BE2C (cell line): ENCODE measurements around the gene IQUB.
"Not testable (repeated sequence)": the region's sequence is repeated elsewhere in the genome, so short reads cannot be mapped to it uniquely, and the experiment has no call there.

Experiments
- DNase-seq: peaks from one replicate; pipeline ENCODE4 v3.0.0-alpha.2; 2020
- H3K27me3 ChIP-seq: fragments of 250-450 bp; sonication (Bioruptor Pico); 2 replicates; pipeline ENCODE4 v1.5.1; 2020; ENCODE audit warnings: mild to moderate bottlenecking
- H3K36me3 ChIP-seq: fragments of 250-450 bp; sonication (Bioruptor Pico); 2 replicates; pipeline ENCODE4 v1.5.1; 2020; ENCODE audit warnings: mild to moderate bottlenecking
- H3K4me1 ChIP-seq: fragments of 250-450 bp; sonication (Bioruptor Pico); 2 replicates; pipeline ENCODE4 v1.5.1; 2020
- H3K4me3 ChIP-seq: 2 replicates; pipeline ENCODE4 v1.5.1; 2011; ENCODE audit warnings: low read depth, low read length
- H3K9me3 ChIP-seq: fragments of 250-450 bp; sonication (Bioruptor Pico); 2 replicates; pipeline ENCODE4 v1.5.1; 2020
- TF ChIP-seq, protein P1 (sequence below): IDR thresholded peaks from 2 replicates; pipeline ENCODE4 v1.5.1; 2012; ENCODE audit warnings: mild to moderate bottlenecking, low read depth, low read length

Gene IQUB

DNA sequence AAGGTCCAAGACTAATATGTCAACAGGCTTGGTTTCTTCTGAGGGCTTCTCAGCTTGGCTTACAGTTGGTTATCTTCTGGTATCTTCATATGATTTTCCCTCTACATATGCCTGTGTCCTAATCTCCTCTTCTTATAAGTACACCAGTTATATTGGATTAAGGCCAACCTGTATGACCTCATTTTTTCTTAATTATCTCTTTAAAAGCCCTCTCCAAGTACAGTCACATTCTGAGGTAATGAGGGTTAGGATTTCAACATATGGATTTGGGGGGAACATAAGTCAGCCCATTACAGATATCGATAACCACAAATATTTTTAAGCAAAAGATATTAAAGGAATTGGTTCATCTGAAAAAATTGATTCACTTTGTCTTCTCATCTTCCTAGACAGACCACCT, 49.2 kb downstream of the IQUB start:
- no peaks in the 10 kb centered on the region for H3K36me3 ChIP-seq
- H3K9me3 ChIP-seq = no peaks in the 10 kb centered on the region
- H3K27me3 ChIP-seq = no peaks in the 10 kb centered on the region
- TF ChIP-seq, protein P1, sequence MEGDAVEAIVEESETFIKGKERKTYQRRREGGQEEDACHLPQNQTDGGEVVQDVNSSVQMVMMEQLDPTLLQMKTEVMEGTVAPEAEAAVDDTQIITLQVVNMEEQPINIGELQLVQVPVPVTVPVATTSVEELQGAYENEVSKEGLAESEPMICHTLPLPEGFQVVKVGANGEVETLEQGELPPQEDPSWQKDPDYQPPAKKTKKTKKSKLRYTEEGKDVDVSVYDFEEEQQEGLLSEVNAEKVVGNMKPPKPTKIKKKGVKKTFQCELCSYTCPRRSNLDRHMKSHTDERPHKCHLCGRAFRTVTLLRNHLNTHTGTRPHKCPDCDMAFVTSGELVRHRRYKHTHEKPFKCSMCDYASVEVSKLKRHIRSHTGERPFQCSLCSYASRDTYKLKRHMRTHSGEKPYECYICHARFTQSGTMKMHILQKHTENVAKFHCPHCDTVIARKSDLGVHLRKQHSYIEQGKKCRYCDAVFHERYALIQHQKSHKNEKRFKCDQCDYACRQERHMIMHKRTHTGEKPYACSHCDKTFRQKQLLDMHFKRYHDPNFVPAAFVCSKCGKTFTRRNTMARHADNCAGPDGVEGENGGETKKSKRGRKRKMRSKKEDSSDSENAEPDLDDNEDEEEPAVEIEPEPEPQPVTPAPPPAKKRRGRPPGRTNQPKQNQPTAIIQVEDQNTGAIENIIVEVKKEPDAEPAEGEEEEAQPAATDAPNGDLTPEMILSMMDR = no peak
- DNase-seq = no peak
- H3K4me3 ChIP-seq = no peak overlapping the region
- peaks cover 11% of the 10 kb centered on the region for H3K4me1 ChIP-seq

- H3K36me3 ChIP-seq = no peaks in the 10 kb centered on the region
- H3K9me3 ChIP-seq = no peaks in the 10 kb centered on the region
- H3K4me1 ChIP-seq = peaks cover 11% of the 10 kb centered on the region
- DNase-seq = no peak
- H3K27me3 ChIP-seq = no peaks in the 10 kb centered on the region
- H3K4me3 ChIP-seq = no peak overlapping the region
- TF ChIP-seq, protein P1 = no peak
Measured at GRCh38 chr7:123484199-123484598, 50.2 kb downstream of the IQUB start.

DNA sequence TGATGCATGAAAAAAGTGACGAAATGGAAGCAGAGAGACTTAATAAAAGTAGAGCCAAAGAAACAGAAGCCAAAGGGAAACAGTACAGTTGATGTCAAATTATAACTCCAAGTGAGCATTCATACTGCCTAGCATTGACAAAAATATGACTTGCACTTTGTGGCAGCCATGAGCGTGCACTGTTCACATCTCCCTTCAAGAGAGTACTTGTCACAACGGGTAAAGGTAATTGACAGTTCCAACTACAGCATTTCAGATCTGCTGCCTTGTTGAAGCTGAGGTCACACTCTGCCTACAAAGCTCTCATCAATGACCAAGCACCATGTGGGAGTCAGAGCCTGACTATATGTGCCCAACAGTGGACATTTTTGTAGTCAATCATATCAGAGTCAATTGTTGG, 54.3 kb downstream of the IQUB start:
- DNase-seq = no peak
- H3K27me3 ChIP-seq = no peaks in the 10 kb centered on the region
- no peak overlapping the region for H3K4me3 ChIP-seq
- H3K9me3 ChIP-seq = no peaks in the 10 kb centered on the region
- H3K4me1 ChIP-seq = peaks cover 8% of the 10 kb centered on the region
- TF ChIP-seq, protein P1 = no peak
- no peaks in the 10 kb centered on the region for H3K36me3 ChIP-seq

- H3K4me1 ChIP-seq, H3K36me3 ChIP-seq, H3K9me3 ChIP-seq, H3K27me3 ChIP-seq, DNase-seq, H3K4me3 ChIP-seq: not testable (repeated sequence)
Measured at GRCh38 chr7:123478056-123478455, 56.3 kb downstream of the IQUB start.

DNA sequence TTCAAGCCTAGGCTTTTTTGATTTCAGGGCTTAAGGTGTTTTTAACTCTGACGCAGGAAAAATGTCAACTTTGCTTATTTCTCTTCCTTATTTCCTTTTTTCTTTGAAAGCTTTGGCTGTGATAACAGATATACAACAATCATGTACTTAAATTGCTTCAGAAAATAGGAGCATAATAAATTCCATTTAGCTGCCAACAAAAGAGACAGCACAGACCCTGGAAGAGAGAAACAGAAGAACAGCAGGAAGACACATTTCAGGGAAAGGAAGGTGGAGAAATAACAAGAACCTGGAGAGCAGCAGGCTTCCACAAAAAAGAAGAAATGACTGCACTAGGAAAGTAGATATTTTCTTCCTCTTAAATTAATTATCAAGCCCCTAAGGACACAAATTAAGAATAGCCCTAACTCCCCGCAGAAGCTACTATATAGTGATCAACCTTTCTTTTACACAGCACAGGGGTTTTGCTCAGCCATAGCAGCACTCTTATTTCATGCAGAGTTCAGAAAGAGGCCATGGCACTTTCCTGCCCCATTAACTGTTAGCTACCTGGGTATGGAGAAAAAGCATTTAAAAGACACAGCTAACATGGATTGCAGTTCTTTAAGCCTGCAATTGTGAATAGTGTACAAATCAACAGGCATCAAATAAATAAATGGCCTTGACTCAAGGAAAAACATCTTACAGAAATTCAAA, 61.5 kb downstream of the IQUB start:
- Histone ChIP-seq H3K9me3 (no peaks in the 10 kb centered on the region), H3K36me3 (no peaks in the 10 kb centered on the region), H3K4me1 (peaks cover 10% of the 10 kb centered on the region), H3K4me3 (no peak overlapping the region), H3K27me3 (no peaks in the 10 kb centered on the region)
- TF ChIP-seq, protein P1 = no peak
- DNase-seq = no peak

GRCh38 chr7:123472327-123472726, 62.1 kb downstream of the IQUB start:
- peaks cover 16% of the 10 kb centered on the region for H3K4me1 ChIP-seq
- no peak overlapping the region for H3K4me3 ChIP-seq
- TF ChIP-seq, protein P1 = no peak
- no peak for DNase-seq
- no peaks in the 10 kb centered on the region for H3K36me3 ChIP-seq
- H3K27me3 ChIP-seq = no peaks in the 10 kb centered on the region
- H3K9me3 ChIP-seq = no peaks in the 10 kb centered on the region
